Measurements from ENCODE around the gene RNU7-1.
"Not testable (repeated sequence)": the region's sequence is repeated elsewhere in the genome, so short reads cannot be mapped to it uniquely, and the experiment has no call there.

The RNU7-1 gene

DNA sequence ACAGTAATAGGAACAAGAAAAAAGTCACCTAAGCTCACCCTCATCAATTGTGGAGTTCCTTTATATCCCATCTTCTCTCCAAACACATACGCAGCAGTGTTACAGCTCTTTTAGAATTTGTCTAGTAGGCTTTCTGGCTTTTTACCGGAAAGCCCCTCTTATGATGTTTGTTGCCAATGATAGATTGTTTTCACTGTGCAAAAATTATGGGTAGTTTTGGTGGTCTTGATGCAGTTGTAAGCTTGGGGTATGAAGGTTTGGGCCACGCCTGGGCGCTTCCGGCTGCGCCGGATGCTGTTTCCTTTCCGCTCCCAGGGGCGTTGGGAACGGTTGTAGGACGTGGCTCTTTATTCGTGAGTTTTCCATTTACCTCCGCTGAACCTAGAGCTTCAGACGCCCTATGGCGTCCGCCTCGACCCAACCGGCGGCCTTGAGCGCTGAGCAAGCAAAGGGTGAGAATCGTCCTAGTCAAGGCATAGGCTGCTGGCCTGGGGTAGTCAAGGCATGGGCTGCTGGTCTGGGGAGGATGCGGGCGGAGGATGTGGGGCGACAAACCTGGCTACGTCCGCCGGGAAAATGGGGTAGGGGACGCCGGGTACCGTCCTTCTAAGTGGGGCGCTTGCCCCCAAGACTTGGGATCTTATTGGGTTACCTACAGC lies at the start of gene RNU7-1, which contains the start of gene C12orf57:
Gene RNU7-1, plus strand, starts transcription at position 95 of the 659 bp plus-strand sequence.
Gene C12orf57, plus strand, starts transcription at position 301 of the 659 bp plus-strand sequence. Its CDS starts 100 bp downstream, at position 401.
- no peak for DNase-seq (ENCODE audit: low read depth in 2 of 2)

DNA sequence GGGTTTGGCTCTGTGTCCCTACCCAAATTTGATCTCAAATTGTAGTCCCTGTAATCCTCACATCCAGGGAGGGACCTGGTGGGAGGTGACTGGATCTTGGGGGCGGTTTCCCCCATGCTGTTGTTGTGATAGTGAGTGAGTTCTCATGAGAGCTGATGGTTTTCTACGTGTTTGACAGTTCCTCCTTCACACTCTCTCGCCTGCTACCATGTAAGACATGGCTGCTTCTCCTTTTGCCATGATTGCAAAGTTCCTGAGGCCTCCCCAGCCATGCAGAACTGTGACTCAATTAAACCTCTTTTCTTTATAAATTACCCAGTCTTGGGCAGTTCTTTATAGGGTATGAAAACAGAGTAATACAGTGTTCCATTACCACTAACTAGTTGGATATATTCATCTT lies 49.3 kb upstream of the RNU7-1 start:
- no peak for DNase-seq (ENCODE audit: low read depth in 2 of 2)

- DNase-seq (ENCODE audit: low read depth in 2 of 2), result no peak
Measured at GRCh38 chr12:6896846-6897435, 46.7 kb upstream of the RNU7-1 start.

GRCh38 chr12:6899427-6899826 lies 44.2 kb upstream of the RNU7-1 start:
- no peak for DNase-seq (ENCODE audit: low read depth in 2 of 2)

DNA sequence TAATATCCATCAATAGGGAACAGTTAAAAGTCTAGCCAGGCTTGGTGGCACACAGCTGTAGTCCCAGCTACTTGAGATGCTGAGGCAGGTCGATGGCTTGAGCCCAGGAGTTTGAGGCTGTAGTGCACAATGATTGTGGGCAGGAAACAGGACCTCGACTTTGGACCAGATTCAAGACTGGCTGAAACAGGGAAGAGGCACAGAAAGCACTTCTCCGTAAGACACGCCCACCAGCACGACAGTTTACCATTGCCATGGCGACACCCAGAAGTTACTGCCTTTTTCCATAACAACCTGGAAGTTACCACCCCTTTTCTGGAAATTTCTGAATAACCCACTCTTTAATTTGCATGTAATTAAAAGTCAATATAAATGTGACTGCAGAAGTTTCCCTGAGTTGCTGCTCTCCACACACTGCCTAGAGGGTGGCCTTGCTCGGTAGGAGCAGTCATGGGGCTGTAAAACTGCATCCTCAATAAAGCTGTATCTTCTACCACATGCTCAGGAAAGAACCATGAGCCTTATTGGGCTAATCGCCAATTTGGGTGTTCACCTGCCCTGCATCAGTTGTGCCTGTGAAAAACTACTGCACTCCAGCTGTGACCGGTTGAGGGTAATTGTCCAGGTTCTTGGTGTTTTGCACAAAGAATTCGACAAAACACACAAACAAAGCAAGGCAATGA lies 43.6 kb upstream of the RNU7-1 start:
- DNase-seq (ENCODE audit: low read depth in 2 of 2), result no peak

DNA sequence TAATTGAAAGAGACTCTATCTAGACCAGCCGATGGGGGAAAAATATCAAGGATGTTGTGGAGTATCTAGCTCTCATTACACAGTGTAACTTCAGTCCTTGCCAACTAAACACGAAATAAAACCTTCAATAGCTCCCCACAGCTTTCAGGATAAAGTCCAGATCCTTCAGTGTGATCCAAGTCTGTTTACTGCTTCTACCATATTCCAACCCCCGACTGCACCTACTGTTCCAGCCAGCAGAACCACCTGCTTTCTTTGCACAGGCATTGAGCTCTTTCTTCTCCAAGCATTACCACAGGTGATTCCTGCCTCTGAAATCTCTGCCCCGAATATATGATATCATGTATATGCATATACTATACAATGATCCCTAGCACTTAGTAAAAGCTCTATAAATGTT lies 41.2 kb upstream of the RNU7-1 start:
- DNase-seq (ENCODE audit: low read depth in 2 of 2), result no peak

DNA sequence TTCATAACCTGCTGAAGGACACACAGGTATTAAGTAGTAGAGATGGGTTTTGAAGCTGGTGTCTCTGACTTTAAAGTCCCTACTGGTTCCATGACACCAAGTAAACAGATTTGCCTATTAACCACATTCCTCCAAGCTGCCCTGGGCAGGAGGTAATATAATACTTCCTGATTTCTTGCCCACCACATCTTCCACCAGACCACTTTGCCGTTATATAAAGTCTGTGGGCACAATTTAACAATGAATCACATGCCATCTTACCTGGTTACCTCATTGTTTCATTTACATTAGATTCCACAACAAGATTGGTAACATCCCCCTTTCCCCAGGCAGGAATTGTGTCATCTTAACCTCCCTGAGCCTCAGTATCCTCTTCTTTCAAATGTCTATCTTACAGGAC lies 39.9 kb upstream of the RNU7-1 start:
- DNase-seq (ENCODE audit: low read depth in 2 of 2), result no peak

DNA sequence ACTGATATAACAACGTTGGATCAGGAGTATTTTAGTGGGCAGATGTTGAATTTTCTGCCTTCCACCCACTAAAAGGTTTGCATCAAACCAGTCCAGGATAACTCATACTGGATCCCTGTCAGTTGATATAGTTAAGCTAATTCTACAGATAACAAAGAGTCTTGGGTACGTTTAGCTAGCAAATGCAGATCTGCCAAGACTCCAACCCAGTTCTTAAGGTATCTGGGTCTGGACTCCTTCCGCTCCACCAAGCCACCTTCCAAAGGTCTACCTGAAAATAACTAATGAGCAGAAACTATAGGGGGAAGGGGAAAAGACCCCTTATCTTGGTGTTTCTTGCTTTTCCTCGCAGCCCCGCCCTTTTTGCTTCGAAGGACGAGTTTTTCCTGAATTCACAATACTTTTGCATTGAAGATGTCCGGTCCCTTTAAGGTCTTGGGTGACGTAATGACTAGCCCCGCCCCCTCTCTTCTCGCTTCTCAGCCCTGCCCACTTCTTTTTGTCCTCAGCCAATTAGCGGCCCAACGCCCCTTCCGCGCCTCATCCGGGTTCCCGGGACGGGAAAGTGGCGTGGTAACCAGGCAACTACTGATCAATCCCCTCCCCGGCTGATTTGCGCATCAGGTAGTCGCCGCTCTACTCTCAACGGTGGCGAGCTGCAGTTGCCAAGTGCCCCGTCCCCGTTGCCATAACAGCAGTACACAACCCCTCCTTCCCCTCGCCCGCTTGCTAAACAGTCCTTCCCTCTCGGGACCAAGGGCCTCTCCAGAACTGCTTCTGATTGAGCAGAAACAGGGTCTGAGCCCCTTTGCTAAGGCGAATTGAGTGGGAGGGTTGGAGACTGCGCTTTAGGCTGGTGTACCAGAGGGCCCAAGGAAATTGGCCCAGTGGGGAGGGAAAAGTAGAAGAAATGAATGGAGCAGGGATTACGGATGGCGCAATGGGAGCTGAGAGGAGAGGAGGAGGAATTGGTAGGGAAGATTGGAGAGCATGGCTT lies 39.0 kb upstream of the RNU7-1 start, which contains the start of gene LRRC23:
Gene LRRC23, plus strand, starts transcription at position 543 of the 997 bp plus-strand sequence. CDS start 812 bp downstream, outside the sequence.
- DNase-seq (ENCODE audit: low read depth in 2 of 2), result peak; percentile 88 to 92

DNA sequence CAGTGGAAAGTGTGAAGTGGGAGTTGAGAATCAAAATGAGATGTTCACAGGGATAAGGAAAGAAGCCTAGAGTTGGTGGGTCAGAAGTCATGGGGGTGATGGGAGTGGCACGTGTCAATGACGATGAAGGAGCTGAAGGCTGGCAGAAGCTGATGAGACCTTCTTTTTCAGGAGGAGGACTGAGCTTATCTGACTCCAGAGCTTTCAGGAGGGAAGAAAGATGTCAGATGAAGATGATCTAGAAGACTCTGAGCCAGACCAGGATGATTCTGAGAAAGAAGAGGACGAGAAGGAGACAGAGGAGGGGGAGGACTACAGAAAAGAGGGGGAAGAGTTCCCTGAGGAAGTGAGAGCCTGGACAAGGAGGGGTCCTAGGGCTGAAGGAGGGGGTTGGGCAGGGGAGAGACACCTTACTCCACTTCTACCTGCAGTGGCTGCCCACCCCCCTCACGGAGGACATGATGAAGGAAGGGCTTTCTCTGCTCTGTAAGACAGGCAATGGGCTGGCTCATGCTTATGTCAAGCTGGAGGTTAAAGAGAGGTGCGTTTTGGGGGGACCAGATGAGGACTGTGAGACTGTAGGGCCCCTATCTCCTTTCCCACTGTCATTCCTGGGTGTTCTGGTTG lies 38.1 kb upstream of the RNU7-1 start:
- no peak for DNase-seq (ENCODE audit: low read depth in 2 of 2)

GRCh38 chr12:6908141-6908540 lies 35.5 kb upstream of the RNU7-1 start:
- DNase-seq (ENCODE audit: low read depth in 2 of 2), result not testable (repeated sequence)

DNA sequence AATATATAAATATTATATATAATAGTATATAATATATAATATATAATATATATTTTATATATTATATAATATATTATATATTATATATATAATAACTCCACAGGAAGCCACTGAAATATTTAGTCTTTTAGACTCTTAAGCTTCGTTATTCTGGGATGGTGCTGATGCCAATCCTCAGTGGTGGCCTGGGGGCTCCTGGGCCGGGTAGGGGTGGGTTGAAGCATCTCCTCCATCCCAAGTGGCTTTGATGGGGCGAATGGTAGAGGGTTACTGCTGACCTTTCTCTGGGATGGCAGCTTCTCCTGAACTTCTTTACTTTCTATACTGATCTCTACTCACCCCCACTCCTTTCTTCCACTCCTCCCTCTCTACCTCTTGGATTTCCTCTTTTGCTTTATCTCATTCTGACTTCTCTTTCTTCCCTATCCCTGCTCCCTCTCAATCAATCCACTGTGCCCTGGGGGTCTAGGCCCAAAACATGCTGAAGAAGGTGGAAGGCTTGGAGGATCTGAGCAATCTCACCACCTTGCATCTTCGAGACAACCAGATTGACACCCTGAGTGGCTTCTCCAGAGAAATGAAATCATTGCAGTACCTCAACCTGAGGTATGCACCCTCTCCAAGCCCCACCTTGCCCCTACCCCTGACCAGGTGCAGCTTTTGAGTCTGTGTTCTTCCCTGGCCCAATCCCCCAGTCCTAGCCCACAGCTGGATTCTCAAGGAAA lies 34.0 kb upstream of the RNU7-1 start:
- no peak for DNase-seq (ENCODE audit: low read depth in 2 of 2)

GRCh38 chr12:6912164-6912935 lies 31.3 kb upstream of the RNU7-1 start:
- no peak for DNase-seq (ENCODE audit: low read depth in 2 of 2)

- peak; percentile 63 to 73 for DNase-seq (ENCODE audit: low read depth in 2 of 2)
Measured at GRCh38 chr12:6914246-6914946, 29.2 kb upstream of the RNU7-1 start, which contains the start of gene ENO2. Gene ENO2, plus strand, starts transcription at chr12:6914580. Its CDS starts 1,253 bp downstream, at chr12:6915833.

GRCh38 chr12:6914947-6915788 lies 28.4 kb upstream of the RNU7-1 start:
- DNase-seq (ENCODE audit: low read depth in 2 of 2), result no peak

DNA sequence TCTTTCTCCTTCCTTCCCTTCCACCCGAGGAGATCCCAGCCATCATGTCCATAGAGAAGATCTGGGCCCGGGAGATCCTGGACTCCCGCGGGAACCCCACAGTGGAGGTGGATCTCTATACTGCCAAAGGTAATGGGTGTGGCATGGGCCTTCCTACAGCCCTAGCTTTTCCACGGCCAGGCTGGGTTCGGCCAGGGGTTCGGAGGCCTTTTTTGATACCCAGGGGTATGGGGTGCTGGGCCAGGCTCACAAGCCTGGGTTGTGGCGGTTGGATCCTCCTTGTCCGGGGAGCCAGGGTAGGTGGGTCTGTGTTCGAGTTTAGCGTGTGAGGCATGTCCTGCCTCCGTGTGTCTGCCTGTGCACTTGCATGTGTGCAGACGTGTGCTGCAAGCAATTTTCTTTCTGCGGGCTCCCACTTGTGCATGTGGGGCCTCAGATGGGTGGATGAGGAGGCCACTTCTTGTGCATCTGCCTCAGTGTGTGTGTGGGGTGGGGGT lies 27.8 kb upstream of the RNU7-1 start:
- no peak for DNase-seq (ENCODE audit: low read depth in 2 of 2)

DNA sequence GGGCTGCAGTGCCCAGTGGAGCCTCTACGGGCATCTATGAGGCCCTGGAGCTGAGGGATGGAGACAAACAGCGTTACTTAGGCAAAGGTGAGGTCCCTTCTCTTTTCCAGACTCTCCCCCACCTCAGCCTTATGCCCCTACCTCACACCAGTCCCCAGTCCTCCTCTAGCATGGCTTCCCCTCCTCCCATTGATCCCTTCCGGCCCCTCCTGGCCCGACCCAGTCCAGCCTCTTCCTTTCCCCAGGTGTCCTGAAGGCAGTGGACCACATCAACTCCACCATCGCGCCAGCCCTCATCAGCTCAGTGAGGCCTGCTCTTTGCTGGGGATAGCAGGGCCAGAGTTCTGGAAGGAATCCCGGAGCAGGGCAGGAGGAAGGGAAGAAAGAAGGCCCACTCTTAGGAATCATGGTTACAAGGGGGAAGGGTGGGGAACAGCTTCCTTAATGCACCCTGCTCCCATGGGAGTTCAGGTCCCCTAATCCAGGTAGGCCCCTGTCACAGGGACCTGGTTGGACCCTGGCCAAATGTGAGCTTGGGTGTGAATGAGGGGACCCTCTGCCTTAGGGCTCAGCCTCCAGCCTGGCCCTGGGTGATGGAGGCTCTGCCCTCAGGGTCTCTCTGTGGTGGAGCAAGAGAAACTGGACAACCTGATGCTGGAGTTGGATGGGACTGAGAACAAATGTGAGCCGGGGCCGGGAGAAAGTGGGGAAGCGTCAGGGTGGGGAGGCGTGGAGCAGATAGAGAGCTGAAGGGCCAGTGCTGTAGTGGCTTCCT lies 27.0 kb upstream of the RNU7-1 start:
- DNase-seq (ENCODE audit: low read depth in 2 of 2), result no peak
